GM12878 (cell line): ENCODE data around the gene TOPAZ1. TPM values are rescaled to one million over a fixed set of nuclear protein-coding genes. Genes with fewer than 3 reads are reported as not detected.

Experiments used
- ATAC-seq: fragments of 200-7000 bp; cut with Tn5 transposase; 3 replicates; pipeline ENCODE4 v1.9.1; 2020; ENCODE audit warnings: mild to moderate bottlenecking, moderate library complexity
- BruUV-seq: library from RNA; stranded (reverse); fragments of 400-500 nt; replicated peaks from 2 replicates; lab custom pipeline; 2021; lab: Mats Ljungman, UMichigan
- CTCF ChIA-PET: fragments of 300-600 bp; sonication (Branson Sonifier 250); formaldehyde crosslinking; extraction: SDS; loops from one replicate; lab custom pipeline; 2021; ENCODE audit warnings: inconsistent platforms; lab: Yijun Ruan, JAX
- POLR2A ChIA-PET: fragments of 350-600 bp; formaldehyde crosslinking; extraction: SDS; loops from one replicate; lab custom pipeline; 2021; ENCODE audit warnings: inconsistent platforms; lab: Charles Lee
- RAD21 ChIA-PET: fragments of 300-600 bp; sonication (Branson Sonifier 250); formaldehyde crosslinking; loops from one replicate; lab custom pipeline; 2023; ENCODE audit warnings: antibody characterized with exemption; ENCODE audit not compliant: unreplicated experiment; lab: Charles Lee
- SMC1A ChIA-PET: fragments of 300-600 bp; sonication (Branson Sonifier 250); formaldehyde crosslinking; loops from one replicate; lab custom pipeline; 2023; ENCODE audit not compliant: unreplicated experiment, uncharacterized antibody; lab: Charles Lee
- DNase-seq: peaks from one replicate; pipeline ENCODE4 v3.0.0-alpha.2; 2011; ENCODE audit warnings: low read depth, low spot score
- FAIRE-seq: peaks from 3 replicates; lab custom pipeline; 2011; peaks lifted over from hg19 to GRCh38; lab: Jason Lieb, UNC
- H2AFZ ChIP-seq: 2 replicates; pipeline ENCODE4 v1.6.0; 2011; ENCODE audit warnings: low read depth, low read length, control low read depth; ENCODE audit not compliant: control insufficient read depth
- H3K27ac ChIP-seq: 2 replicates; pipeline ENCODE4 v1.5.1; 2011; ENCODE audit warnings: control low read depth; ENCODE audit not compliant: control insufficient read depth, insufficient read depth
- H3K27me3 ChIP-seq, 2 experiments: replicated peaks in 1 of 2; 2 replicates each; pipeline versions ENCODE4 v1.6.0 to v1.6.1; 2011; ENCODE audit warnings: low read length in 1 of 2; ENCODE audit not compliant: control insufficient read depth in 2 of 2, insufficient read depth in 2 of 2
- H3K36me3 ChIP-seq, 2 experiments: 2 replicates each; pipeline ENCODE4 v1.5.1; 2011; ENCODE audit warnings: low read length in 1 of 2; ENCODE audit not compliant: control insufficient read depth in 2 of 2, insufficient read depth in 2 of 2
- H3K4me1 ChIP-seq: 2 replicates; pipeline ENCODE4 v1.6.1; 2011; ENCODE audit warnings: mild to moderate bottlenecking, low read length, moderate library complexity, mixed read lengths; ENCODE audit not compliant: control insufficient read depth, insufficient read depth
- H3K4me2 ChIP-seq: 2 replicates; pipeline ENCODE4 v1.6.0; 2011; ENCODE audit warnings: control low read depth; ENCODE audit not compliant: control insufficient read depth, insufficient read depth
- H3K4me3 ChIP-seq: fragments of 200-600 bp; sonication (generic); 2 replicates; pipeline ENCODE4 v1.5.1; 2016
- H3K79me2 ChIP-seq: 2 replicates; pipeline ENCODE4 v1.6.0; 2011; ENCODE audit warnings: low read length; ENCODE audit not compliant: control insufficient read depth, insufficient read depth
- H3K9ac ChIP-seq: 2 replicates; pipeline ENCODE4 v1.8.0; 2011; ENCODE audit warnings: low read length, control low read depth, mixed read lengths; ENCODE audit not compliant: control insufficient read depth, insufficient read depth
- H3K9me3 ChIP-seq: replicated peaks from 3 replicates; pipeline ENCODE4 v1.5.1; 2011; ENCODE audit warnings: mild to moderate bottlenecking, low read length; ENCODE audit not compliant: control insufficient read depth, insufficient read depth
- H4K20me1 ChIP-seq: 2 replicates; pipeline ENCODE4 v1.6.0; 2011; ENCODE audit not compliant: control insufficient read depth, insufficient read depth
- GABPA ChIP-seq: IDR thresholded peaks from 2 replicates; pipeline ENCODE4 v1.6.1; 2014; ENCODE audit warnings: antibody characterized with exemption, low read depth, mild to moderate bottlenecking, inconsistent platforms
- HDAC6 ChIP-seq: fragments of 200-600 bp; sonication (generic); IDR thresholded peaks from one replicate; pipeline ENCODE4 v1.8.0; 2017; ENCODE audit warnings: antibody characterized with exemption; ENCODE audit not compliant: unreplicated experiment
- JUNB ChIP-seq: IDR thresholded peaks from 2 replicates; pipeline ENCODE4 v1.6.1; 2016; ENCODE audit warnings: antibody characterized with exemption, mild to moderate bottlenecking
- MYB ChIP-seq: fragments of 150-350 bp; IDR thresholded peaks from 2 replicates; pipeline ENCODE4 v1.6.1; 2014; ENCODE audit warnings: mild to moderate bottlenecking, low read depth, low read length, borderline replicate concordance
- NFXL1 ChIP-seq: fragments of 450-650 bp; IDR thresholded peaks from 2 replicates; pipeline ENCODE4 v1.6.1; 2017; ENCODE audit warnings: antibody characterized with exemption, mild to moderate bottlenecking, borderline replicate concordance
- PAX5 ChIP-seq: IDR thresholded peaks from 2 replicates; pipeline ENCODE4 v1.6.1; 2011; ENCODE audit warnings: low read depth, low read length, borderline replicate concordance
- WRNIP1 ChIP-seq: IDR thresholded peaks from 2 replicates; pipeline ENCODE4 v1.6.1; 2011; ENCODE audit warnings: low read depth, low read length, improper control_type of control experiment, borderline replicate concordance
- ZNF207 ChIP-seq: fragments of 450-650 bp; IDR thresholded peaks from 2 replicates; pipeline ENCODE4 v1.6.1; 2014; ENCODE audit warnings: antibody characterized with exemption, mild to moderate bottlenecking, borderline replicate concordance
- ZNF274 ChIP-seq: IDR thresholded peaks from one replicate; pipeline ENCODE4 v1.8.0; 2011; ENCODE audit not compliant: insufficient read length, insufficient read depth
- ZNF384 ChIP-seq: IDR thresholded peaks from 2 replicates; pipeline ENCODE4 v1.6.1; 2012; ENCODE audit warnings: low read depth, mild to moderate bottlenecking, low read length, improper control_type of control experiment, borderline replicate concordance
- ZZZ3 ChIP-seq: IDR thresholded peaks from 2 replicates; pipeline ENCODE4 v1.6.1; 2011; ENCODE audit warnings: low read depth; ENCODE audit not compliant: control insufficient read depth, insufficient read length
- WGBS: methylation state at CpG from one replicate; pipeline ENCODE4 v1.1.6; 2016; ENCODE audit warnings: low lambda C conversion rate; ENCODE audit not compliant: insufficient replicate concordance, insufficient coverage; ENCODE audit errors: missing lambda C conversion rate; 5-methylcytosine and 5-hydroxymethylcytosine counted together
- in situ Hi-C: fragments of 300-500 bp; cut with MboI; formaldehyde crosslinking; loops from 9 replicates; pipeline ENCODE4 v1.14.3; 2018; ENCODE audit warnings: mixed read lengths
- intact Hi-C: fragments of 100-400 bp; cut with micrococcal nuclease; formaldehyde crosslinking; loops from one replicate; pipeline ENCODE4 v1.14.2; 2022; ENCODE audit not compliant: unreplicated experiment
- polyA plus RNA-seq, 11 experiments: library from polyadenylated mRNA; depleted of rRNA in 4 of 11; unstranded in 6 of 11; stranded (reverse) in 5 of 11; fragments of >200 nt; fragmentation: Nextera tagmentation in 4 of 11; fragmentation: Illumina TruSeq in 1 of 11; extraction: Ambion mirVana in 4 of 11; extraction: Trizol in 1 of 11; gene quantifications; 1 replicate in 1 of 11; 2 replicates in 10 of 11; pipeline versions ENCODE4 v1.2.1 to v1.2.3, GENCODE V29; 2011 to 2016; ENCODE audit warnings: inconsistent platforms in 2 of 11, missing spikeins in 2 of 11, low read depth in 1 of 11
- total RNA-seq, 4 experiments: library from RNA; depleted of rRNA in 3 of 4; stranded (reverse); fragments of >200 nt in 3 of 4; fragmentation: Illumina TruSeq in 1 of 4; extraction: Trizol in 1 of 4; gene quantifications; 2 replicates each; pipeline versions ENCODE4 v1.2.1 to v1.2.3, GENCODE V29; 2013 to 2021
- TF ChIP-seq, protein P1 (sequence below): fragments of 450-650 bp; IDR thresholded peaks from 2 replicates; pipeline ENCODE4 v1.6.1; 2017; ENCODE audit warnings: borderline replicate concordance
- TF ChIP-seq, protein P2 (sequence below): IDR thresholded peaks from 2 replicates; pipeline ENCODE4 v1.6.1; 2012; ENCODE audit warnings: improper control_type of control experiment, low read depth, low read length; ENCODE audit not compliant: insufficient replicate concordance

Gene TOPAZ1
- total and polyA plus RNA-seq, 10 of the 15 experiments (the other 5 are each of a cell fraction or from before 2014, with no cell fraction given), result 0.02 TPM; not detected in 9

DNA sequence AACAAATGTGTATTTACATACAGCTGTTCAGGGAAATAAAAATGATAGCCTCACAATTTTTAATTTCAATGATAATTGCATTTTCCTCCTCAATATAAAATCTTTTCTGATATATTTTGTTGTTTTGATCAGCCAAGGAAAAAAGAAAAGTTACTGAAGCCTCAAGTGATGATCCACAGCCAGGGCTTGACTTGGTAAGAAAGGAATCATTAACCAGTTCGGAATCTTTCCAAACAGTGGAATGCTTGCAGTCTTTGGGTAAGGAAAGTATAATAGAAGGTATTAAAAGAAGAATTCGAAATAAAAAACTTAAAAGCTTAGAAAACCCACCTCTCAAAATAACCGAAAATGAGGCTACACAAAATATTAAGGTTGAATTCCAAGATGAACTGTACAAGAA lies 1.0 kb downstream of the TOPAZ1 start (continued):
- TF ChIP-seq, protein P1, sequence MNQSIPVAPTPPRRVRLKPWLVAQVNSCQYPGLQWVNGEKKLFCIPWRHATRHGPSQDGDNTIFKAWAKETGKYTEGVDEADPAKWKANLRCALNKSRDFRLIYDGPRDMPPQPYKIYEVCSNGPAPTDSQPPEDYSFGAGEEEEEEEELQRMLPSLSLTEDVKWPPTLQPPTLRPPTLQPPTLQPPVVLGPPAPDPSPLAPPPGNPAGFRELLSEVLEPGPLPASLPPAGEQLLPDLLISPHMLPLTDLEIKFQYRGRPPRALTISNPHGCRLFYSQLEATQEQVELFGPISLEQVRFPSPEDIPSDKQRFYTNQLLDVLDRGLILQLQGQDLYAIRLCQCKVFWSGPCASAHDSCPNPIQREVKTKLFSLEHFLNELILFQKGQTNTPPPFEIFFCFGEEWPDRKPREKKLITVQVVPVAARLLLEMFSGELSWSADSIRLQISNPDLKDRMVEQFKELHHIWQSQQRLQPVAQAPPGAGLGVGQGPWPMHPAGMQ, result no peak
- TF ChIP-seq, all 136 proteins: peak for 0

- no TSS peak for BruUV-seq
- no peak overlapping the region for H3K4me3 ChIP-seq
- ChIA-PET CTCF (interaction anchor here (1.0 to 1.2 kb wide), 3 partner anchors 11 to 18 kb away, joined by 3 to 4 read pairs (median 3); no protein-coding TSS in a partner anchor), RAD21 (no interaction called here), SMC1A (no interaction called here), POLR2A (no interaction called here)
- H3K4me2 ChIP-seq, result no peak overlapping the region
- in situ Hi-C loops, result no loop called here
- ATAC-seq (no peak), FAIRE-seq (no peak), DNase-seq (no peak)
- H3K27me3 ChIP-seq, result no peaks in the 10 kb centered on the region; a peak in 1 of 4 replicates
- 0% methylated on average over 1 of the region's 1 CpG for WGBS
- H3K27ac ChIP-seq, result no peak overlapping the region
- H3K36me3 ChIP-seq, result no peaks in the 10 kb centered on the region
- intact Hi-C loops, result no loop called here
- no peaks in the 10 kb centered on the region for H3K4me1 ChIP-seq
- TF ChIP-seq WRNIP1 (no peak), PAX5 (no peak), ZNF384 (no peak), MYB (no peak), JUNB (no peak), HDAC6 (no peak), ZZZ3 (no peak), ZNF207 (no peak), GABPA (no peak), ZNF274 (no peak), NFXL1 (no peak)
- TF ChIP-seq, protein P2, sequence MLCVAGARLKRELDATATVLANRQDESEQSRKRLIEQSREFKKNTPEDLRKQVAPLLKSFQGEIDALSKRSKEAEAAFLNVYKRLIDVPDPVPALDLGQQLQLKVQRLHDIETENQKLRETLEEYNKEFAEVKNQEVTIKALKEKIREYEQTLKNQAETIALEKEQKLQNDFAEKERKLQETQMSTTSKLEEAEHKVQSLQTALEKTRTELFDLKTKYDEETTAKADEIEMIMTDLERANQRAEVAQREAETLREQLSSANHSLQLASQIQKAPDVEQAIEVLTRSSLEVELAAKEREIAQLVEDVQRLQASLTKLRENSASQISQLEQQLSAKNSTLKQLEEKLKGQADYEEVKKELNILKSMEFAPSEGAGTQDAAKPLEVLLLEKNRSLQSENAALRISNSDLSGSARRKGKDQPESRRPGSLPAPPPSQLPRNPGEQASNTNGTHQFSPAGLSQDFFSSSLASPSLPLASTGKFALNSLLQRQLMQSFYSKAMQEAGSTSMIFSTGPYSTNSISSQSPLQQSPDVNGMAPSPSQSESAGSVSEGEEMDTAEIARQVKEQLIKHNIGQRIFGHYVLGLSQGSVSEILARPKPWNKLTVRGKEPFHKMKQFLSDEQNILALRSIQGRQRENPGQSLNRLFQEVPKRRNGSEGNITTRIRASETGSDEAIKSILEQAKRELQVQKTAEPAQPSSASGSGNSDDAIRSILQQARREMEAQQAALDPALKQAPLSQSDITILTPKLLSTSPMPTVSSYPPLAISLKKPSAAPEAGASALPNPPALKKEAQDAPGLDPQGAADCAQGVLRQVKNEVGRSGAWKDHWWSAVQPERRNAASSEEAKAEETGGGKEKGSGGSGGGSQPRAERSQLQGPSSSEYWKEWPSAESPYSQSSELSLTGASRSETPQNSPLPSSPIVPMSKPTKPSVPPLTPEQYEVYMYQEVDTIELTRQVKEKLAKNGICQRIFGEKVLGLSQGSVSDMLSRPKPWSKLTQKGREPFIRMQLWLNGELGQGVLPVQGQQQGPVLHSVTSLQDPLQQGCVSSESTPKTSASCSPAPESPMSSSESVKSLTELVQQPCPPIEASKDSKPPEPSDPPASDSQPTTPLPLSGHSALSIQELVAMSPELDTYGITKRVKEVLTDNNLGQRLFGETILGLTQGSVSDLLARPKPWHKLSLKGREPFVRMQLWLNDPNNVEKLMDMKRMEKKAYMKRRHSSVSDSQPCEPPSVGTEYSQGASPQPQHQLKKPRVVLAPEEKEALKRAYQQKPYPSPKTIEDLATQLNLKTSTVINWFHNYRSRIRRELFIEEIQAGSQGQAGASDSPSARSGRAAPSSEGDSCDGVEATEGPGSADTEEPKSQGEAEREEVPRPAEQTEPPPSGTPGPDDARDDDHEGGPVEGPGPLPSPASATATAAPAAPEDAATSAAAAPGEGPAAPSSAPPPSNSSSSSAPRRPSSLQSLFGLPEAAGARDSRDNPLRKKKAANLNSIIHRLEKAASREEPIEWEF, result no peak
- no peak overlapping the region for H3K9ac ChIP-seq
- H3K9me3 ChIP-seq, result no peaks in the 10 kb centered on the region; the same call in 2 of the 3 replicates
- no peaks in the 10 kb centered on the region for H4K20me1 ChIP-seq
- no peak overlapping the region for H2AFZ ChIP-seq
- no peaks in the 10 kb centered on the region for H3K79me2 ChIP-seq
Observed at GRCh38 chr3:44248152-44248551, 6.5 kb downstream of the TOPAZ1 start.
